Kidney (tissue), 14 donors: Measurements from ENCODE around the gene SULF2. TPM values are rescaled to one million over a fixed set of nuclear protein-coding genes. Genes with fewer than 3 reads are reported as not detected.

Source experiments
- DNase-seq, 5 donors: peaks; one replicate each; pipeline ENCODE4 v3.0.0-alpha.2; 2013 to 2020
- FAIRE-seq: peaks from 2 replicates; lab custom pipeline; 2012; peaks lifted over from hg19 to GRCh38; lab: Jason Lieb, UNC
- H3K27ac ChIP-seq, 2 donors: one replicate each; pipeline ENCODE4 v1.7.0; 2013; ENCODE audit warnings: low read depth in 2 of 2, low read length in 2 of 2, inconsistent platforms in 1 of 2
- H3K27me3 ChIP-seq: one replicate; pipeline ENCODE4 v1.7.1; 2013; ENCODE audit warnings: low read length, inconsistent platforms; ENCODE audit not compliant: control insufficient read depth, insufficient read depth
- H3K36me3 ChIP-seq, 3 donors: one replicate each; pipeline versions ENCODE4 v1.7.0 to v1.7.1; 2013; ENCODE audit warnings: low read length in 3 of 3, control low read depth in 1 of 3, inconsistent platforms in 1 of 3; ENCODE audit not compliant: insufficient read depth in 3 of 3, control insufficient read depth in 2 of 3
- H3K4me1 ChIP-seq, 3 donors: one replicate each; pipeline versions ENCODE4 v1.7.0 to v1.7.1; 2013; ENCODE audit warnings: low read length in 3 of 3, inconsistent platforms in 1 of 3, low read depth in 1 of 3; ENCODE audit not compliant: control insufficient read depth in 2 of 3, insufficient read depth in 2 of 3
- H3K4me3 ChIP-seq, 3 donors: one replicate each; pipeline versions ENCODE4 v1.7.0 to v1.8.1; 2013; ENCODE audit warnings: low read length in 3 of 3, control low read depth in 1 of 3, inconsistent platforms in 1 of 3
- H3K9ac ChIP-seq, 3 donors: one replicate each; pipeline versions ENCODE4 v1.7.0 to v1.7.1; 2013; ENCODE audit warnings: low read length in 3 of 3, control low read depth in 1 of 3, inconsistent platforms in 1 of 3
- H3K9me3 ChIP-seq, 3 donors: one replicate each; pipeline versions ENCODE4 v1.7.0 to v1.7.1; 2013; ENCODE audit warnings: low read length in 3 of 3, control low read depth in 1 of 3, inconsistent platforms in 1 of 3; ENCODE audit not compliant: control insufficient read depth in 2 of 3, insufficient read depth in 1 of 3
- intact Hi-C: fragments of 100-400 bp; cut with DNase I; formaldehyde crosslinking; loops from one replicate; pipeline ENCODE4 v1.11.1; 2022
- polyA plus RNA-seq: library from polyadenylated mRNA; stranded (reverse); fragments of 350-450 nt; fragmentation: Illumina TruSeq; extraction: RNeasy Lipid Tissue Mini Kit (QIAGEN cat#74804); gene quantifications from one replicate; pipeline ENCODE4 v1.2.3, GENCODE V29; 2014; ENCODE audit warnings: low read depth, low replicate concordance; ENCODE audit not compliant: insufficient read depth
- total RNA-seq: library from RNA; stranded (reverse); fragmentation: NEBNext Ultra II Directional; extraction: Animal tissue kit (Norgen Biotek cat#: 25700); gene quantifications from one replicate; pipeline ENCODE4 v1.2.1, GENCODE V29; 2021
- TF ChIP-seq, protein P1 (sequence below): IDR thresholded peaks from 3 replicates; pipeline ENCODE4 v1.5.1; 2012; ENCODE audit warnings: mild to moderate bottlenecking, moderate library complexity, borderline replicate concordance; ENCODE audit not compliant: insufficient read depth; ENCODE audit errors: extremely low read depth
- donor health status: control.
- donor health status: control.
- donor health status: control.
- donor health status: control.
- donor health status: control.
- donor health status: DM: yes; HTN: yes; CAD: no.
- donor health status: Normal renal cell carcinoma (clear cell type).

The SULF2 gene
- total and polyA plus RNA-seq, 2 donors from 2014 or later: 85.1 to 257 TPM

DNA sequence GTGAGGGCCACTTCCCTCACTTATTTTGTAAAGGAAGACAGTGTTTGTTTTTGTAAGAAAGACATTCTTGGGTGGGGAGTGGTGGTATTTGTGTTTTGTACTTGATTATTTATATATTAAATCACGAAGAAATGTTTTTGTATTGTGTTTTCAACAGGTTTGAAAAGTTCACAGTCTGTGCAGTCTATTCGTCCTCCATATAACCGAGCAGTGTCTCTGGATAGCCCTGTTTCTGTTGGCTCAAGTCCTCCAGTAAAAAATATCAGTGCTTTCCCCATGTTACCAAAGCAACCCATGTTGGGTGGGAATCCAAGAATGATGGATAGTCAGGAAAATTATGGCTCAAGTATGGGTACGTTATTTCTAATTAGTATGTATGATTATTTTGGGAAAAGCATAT lies 146.4 kb downstream of the SULF2 start:
- no peak overlapping the region for H3K4me3 ChIP-seq
- no peaks in the 10 kb centered on the region for H3K9me3 ChIP-seq
- TF ChIP-seq, protein P1, sequence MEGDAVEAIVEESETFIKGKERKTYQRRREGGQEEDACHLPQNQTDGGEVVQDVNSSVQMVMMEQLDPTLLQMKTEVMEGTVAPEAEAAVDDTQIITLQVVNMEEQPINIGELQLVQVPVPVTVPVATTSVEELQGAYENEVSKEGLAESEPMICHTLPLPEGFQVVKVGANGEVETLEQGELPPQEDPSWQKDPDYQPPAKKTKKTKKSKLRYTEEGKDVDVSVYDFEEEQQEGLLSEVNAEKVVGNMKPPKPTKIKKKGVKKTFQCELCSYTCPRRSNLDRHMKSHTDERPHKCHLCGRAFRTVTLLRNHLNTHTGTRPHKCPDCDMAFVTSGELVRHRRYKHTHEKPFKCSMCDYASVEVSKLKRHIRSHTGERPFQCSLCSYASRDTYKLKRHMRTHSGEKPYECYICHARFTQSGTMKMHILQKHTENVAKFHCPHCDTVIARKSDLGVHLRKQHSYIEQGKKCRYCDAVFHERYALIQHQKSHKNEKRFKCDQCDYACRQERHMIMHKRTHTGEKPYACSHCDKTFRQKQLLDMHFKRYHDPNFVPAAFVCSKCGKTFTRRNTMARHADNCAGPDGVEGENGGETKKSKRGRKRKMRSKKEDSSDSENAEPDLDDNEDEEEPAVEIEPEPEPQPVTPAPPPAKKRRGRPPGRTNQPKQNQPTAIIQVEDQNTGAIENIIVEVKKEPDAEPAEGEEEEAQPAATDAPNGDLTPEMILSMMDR: no peak
- H3K9ac ChIP-seq: no peak overlapping the region
- H3K36me3 ChIP-seq: peaks cover 3 to 20% (median 7%) of the 10 kb centered on the region in 3 donors
- H3K4me1 ChIP-seq: no peaks in the 10 kb centered on the region
- intact Hi-C loops: no loop called here
- no peak for FAIRE-seq
- H3K27me3 ChIP-seq: no peaks in the 10 kb centered on the region
- no peak for DNase-seq
- no peak overlapping the region for H3K27ac ChIP-seq

DNA sequence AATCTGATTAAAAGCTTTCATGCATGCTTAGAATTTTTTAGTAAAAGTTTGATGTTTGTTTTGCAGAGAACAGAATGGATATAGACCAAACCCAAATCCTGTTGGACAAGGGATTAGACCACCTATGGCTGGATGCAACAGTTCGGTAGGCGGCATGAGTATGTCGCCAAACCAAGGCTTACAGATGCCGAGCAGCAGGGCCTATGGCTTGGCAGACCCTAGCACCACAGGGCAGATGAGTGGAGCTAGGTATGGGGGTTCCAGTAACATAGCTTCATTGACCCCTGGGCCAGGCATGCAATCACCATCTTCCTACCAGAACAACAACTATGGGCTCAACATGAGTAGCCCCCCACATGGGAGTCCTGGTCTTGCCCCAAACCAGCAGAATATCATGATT lies 150.0 kb downstream of the SULF2 start:
- H3K27ac ChIP-seq: no peak overlapping the region
- peaks cover 0 to 15% (median 3%) of the 10 kb centered on the region in 3 donors for H3K36me3 ChIP-seq
- DNase-seq (no peak), FAIRE-seq (no peak)
- intact Hi-C loops: no loop called here
- no peaks in the 10 kb centered on the region for H3K9me3 ChIP-seq
- H3K9ac ChIP-seq: no peak overlapping the region
- TF ChIP-seq, protein P1: no peak
- H3K4me1 ChIP-seq: no peaks in the 10 kb centered on the region
- H3K27me3 ChIP-seq: no peaks in the 10 kb centered on the region
- H3K4me3 ChIP-seq: no peak overlapping the region

DNA sequence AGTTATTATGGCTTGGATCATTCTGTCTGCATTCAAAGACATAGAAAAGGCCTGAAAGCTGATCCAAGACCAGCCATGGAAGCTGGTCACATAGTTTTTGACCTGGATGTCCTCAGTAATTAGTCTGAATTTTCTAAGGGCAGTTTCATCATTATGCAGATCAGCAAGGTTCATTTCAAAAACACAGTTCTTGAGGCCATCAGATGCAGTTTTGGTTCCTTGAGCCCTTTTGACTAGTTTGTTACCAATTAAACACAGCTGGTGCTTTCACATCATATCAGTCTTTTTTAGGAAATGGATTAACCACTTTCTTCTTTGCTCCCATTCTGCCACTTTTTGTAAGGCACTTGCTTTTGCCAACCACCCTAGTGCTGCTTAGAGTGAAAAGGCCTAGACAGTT lies 154.2 kb downstream of the SULF2 start:
- Histone ChIP-seq H3K4me1 (no peaks in the 10 kb centered on the region), H3K4me3 (no peak overlapping the region), H3K9ac (no peak overlapping the region), H3K36me3 (peaks cover under 1 to 10% (median 7%) of the 10 kb centered on the region in 3 donors), H3K27ac (no peak overlapping the region), H3K9me3 (no peaks in the 10 kb centered on the region), H3K27me3 (no peaks in the 10 kb centered on the region)
- DNase-seq (no peak), FAIRE-seq (no peak)
- TF ChIP-seq, protein P1: no peak
- intact Hi-C loops: no loop called here

DNA sequence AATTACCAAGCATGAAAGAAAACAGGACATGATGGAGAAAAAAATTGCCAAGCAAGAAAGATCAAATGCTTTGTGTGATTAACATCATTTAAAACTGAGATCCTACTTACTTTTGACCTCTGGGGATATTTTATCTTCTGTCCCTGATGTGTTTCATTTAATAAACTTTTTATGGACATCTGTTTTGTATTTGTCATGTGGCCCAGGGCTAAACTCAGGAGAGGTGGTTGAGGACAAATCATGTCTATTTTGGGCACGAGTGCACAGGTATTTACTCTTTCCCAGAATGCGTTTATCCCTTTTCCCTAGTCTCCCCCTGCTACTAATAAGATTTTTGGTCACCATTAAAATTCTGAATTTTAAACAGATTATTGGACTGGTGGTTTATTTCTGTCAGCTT lies 155.4 kb downstream of the SULF2 start:
- no peak overlapping the region for H3K9ac ChIP-seq
- H3K9me3 ChIP-seq: no peaks in the 10 kb centered on the region
- intact Hi-C loops: no loop called here
- TF ChIP-seq, protein P1: no peak
- no peak overlapping the region for H3K27ac ChIP-seq
- peaks cover 0 to 7% (median 6%) of the 10 kb centered on the region in 3 donors for H3K36me3 ChIP-seq
- FAIRE-seq (no peak), DNase-seq (no peak)
- H3K27me3 ChIP-seq: no peaks in the 10 kb centered on the region
- no peaks in the 10 kb centered on the region for H3K4me1 ChIP-seq
- H3K4me3 ChIP-seq: no peak overlapping the region
